GM19372 (cell line): ENCODE results near the gene KIF11.

Experiments used
- ATAC-seq: cut with Tn5 transposase; IDR thresholded peaks from one replicate; pipeline ENCODE4 v1.9.1; 2021; ENCODE audit warnings: mild to moderate bottlenecking, low read depth, moderate library complexity; ENCODE audit not compliant: unreplicated experiment

Gene KIF11

GRCh38 chr10:92699518-92700381 lies 106.8 kb downstream of the KIF11 start:
- no peak for ATAC-seq

- ATAC-seq: no peak
Measured at GRCh38 chr10:92702301-92702916, 109.5 kb downstream of the KIF11 start.
